ENCODE results near the gene TAF1B. TPM values are rescaled to one million over a fixed set of nuclear protein-coding genes. Genes with fewer than 3 reads are reported as not detected.
A peak's percentile ranks its signal among the peaks of the same experiment; 100 is the strongest.

Gene TAF1B
- total RNA-seq, 1 experiment from 2014 or later = 25.5 TPM

DNA sequence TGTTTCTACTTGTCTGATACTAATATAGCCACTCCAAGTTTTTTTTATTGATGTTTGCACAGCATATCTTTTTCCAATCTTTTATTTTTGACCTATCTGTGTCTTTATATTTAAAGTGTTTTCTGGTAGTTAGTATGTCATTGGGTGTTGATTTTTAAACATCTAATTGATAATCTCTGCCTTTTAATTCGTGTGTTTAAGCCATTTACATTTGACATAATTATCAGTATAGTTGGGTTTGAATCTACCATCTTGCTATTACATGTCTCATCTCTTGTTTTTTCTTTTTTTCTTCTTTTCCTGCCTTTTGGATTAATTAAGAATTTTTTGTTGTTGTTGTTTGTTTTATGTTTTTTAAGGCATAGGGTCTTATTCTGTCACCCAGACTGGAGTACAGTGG lies 44.2 kb downstream of the TAF1B start:
- intact Hi-C loops (cut with micrococcal nuclease) = no loop called here
- no peak overlapping the region for H3K27ac Mint-ChIP-seq (ENCODE audit: low read depth, unreplicated experiment)
- CTCF ChIA-PET = interaction anchor here (0.8 kb wide), 1 partner anchor 33 kb away, joined by 3 read pairs; no protein-coding TSS in a partner anchor
- H3K4me1 Mint-ChIP-seq (ENCODE audit: insufficient read depth, unreplicated experiment) = peaks cover 11% of the 10 kb centered on the region
- H3K27me3 Mint-ChIP-seq (ENCODE audit: insufficient read depth, unreplicated experiment) = no peaks in the 10 kb centered on the region
- no peak overlapping the region for H3K4me3 Mint-ChIP-seq (ENCODE audit: unreplicated experiment)
- peaks cover 27% of the 10 kb centered on the region for H3K36me3 Mint-ChIP-seq (ENCODE audit: insufficient read depth, unreplicated experiment)
- DNase-seq (ENCODE audit: unreplicated experiment) = no peak
- POLR2A ChIA-PET = no interaction called here
- H3K9me3 Mint-ChIP-seq (ENCODE audit: unreplicated experiment) = peaks cover 22% of the 10 kb centered on the region
- no TSS peak for BruUV-seq (replicated peaks)
- TF ChIP-seq, protein P1, sequence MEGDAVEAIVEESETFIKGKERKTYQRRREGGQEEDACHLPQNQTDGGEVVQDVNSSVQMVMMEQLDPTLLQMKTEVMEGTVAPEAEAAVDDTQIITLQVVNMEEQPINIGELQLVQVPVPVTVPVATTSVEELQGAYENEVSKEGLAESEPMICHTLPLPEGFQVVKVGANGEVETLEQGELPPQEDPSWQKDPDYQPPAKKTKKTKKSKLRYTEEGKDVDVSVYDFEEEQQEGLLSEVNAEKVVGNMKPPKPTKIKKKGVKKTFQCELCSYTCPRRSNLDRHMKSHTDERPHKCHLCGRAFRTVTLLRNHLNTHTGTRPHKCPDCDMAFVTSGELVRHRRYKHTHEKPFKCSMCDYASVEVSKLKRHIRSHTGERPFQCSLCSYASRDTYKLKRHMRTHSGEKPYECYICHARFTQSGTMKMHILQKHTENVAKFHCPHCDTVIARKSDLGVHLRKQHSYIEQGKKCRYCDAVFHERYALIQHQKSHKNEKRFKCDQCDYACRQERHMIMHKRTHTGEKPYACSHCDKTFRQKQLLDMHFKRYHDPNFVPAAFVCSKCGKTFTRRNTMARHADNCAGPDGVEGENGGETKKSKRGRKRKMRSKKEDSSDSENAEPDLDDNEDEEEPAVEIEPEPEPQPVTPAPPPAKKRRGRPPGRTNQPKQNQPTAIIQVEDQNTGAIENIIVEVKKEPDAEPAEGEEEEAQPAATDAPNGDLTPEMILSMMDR (IDR thresholded peaks at IDR 0.05; ENCODE audit: unreplicated experiment) = no peak

DNA sequence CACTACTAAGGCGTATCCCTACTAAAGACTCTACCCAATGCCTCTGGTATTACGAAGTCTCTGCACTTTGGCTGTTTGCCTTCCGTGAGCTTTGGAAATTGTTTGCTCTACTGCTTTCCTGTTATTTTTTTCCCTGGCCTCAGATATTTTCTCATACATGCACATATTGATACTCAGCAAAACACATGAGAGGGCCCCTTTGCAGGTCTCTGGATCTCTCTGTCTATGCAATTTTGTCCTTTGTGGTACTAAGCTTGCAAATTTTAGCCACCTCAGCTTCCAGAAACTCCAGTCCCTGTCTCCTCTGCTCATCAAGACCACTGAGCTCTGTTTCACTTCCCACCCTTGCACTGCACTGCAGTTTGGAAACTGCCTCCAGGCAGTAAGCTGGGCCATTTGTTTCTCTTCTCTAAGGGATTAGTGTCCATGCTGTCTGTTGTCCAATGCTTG lies 46.6 kb downstream of the TAF1B start:
- Mint-ChIP-seq H3K4me3 (ENCODE audit: unreplicated experiment) (no peak overlapping the region), H3K27me3 (ENCODE audit: insufficient read depth, unreplicated experiment) (no peaks in the 10 kb centered on the region), H3K36me3 (ENCODE audit: insufficient read depth, unreplicated experiment) (peaks cover 31% of the 10 kb centered on the region), H3K9me3 (ENCODE audit: unreplicated experiment) (peaks cover 22% of the 10 kb centered on the region), H3K27ac (ENCODE audit: low read depth, unreplicated experiment) (peak overlapping the region; percentile 16), H3K4me1 (ENCODE audit: insufficient read depth, unreplicated experiment) (peaks cover 11% of the 10 kb centered on the region)
- intact Hi-C loops (cut with micrococcal nuclease) = no loop called here
- ChIA-PET POLR2A (interaction anchor here (0.6 to 1.0 kb wide), 3 partner anchors 11 to 43 kb away, joined by 3 to 4 read pairs (median 4); no protein-coding TSS in a partner anchor), CTCF (interaction anchor here (0.6 to 2.2 kb wide), 6 partner anchors 23 to 96 kb away, joined by 3 to 6 read pairs (median 3); no protein-coding TSS in a partner anchor)
- TF ChIP-seq, protein P1 (IDR thresholded peaks at IDR 0.05; ENCODE audit: unreplicated experiment) = no peak
- BruUV-seq (replicated peaks) = no TSS peak
- no peak for DNase-seq (ENCODE audit: unreplicated experiment)

DNA sequence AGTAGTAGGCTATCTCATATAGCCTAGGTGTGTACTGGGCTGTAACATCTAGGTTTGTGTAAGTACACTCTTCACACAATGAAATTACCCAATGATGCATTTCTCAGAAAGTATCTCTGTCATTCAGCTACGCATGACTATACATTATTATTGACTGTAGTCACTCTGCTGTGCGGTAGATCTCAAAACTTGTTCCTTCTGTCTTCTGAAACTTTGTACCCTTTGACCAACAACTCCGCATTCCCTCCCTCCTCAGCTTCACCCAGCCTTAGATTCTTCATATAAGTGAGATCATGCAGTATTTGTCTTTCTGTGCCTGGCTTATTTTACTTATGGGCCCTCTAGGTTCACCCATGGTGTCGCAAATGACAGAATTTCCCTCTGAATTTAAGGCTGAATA lies 49.0 kb downstream of the TAF1B start:
- Mint-ChIP-seq H3K27ac (ENCODE audit: low read depth, unreplicated experiment) (no peak overlapping the region), H3K27me3 (ENCODE audit: insufficient read depth, unreplicated experiment) (no peaks in the 10 kb centered on the region), H3K9me3 (ENCODE audit: unreplicated experiment) (peaks cover 20% of the 10 kb centered on the region), H3K4me1 (ENCODE audit: insufficient read depth, unreplicated experiment) (peaks cover 15% of the 10 kb centered on the region), H3K36me3 (ENCODE audit: insufficient read depth, unreplicated experiment) (peaks cover 28% of the 10 kb centered on the region), H3K4me3 (ENCODE audit: unreplicated experiment) (no peak overlapping the region)
- ChIA-PET CTCF (no interaction called here), POLR2A (interaction anchor here (0.6 to 6.3 kb wide), 3 partner anchors 45 to 338 kb away, joined by 3 to 52 read pairs (median 5); no protein-coding TSS in a partner anchor)
- intact Hi-C loops (cut with micrococcal nuclease) = no loop called here
- TF ChIP-seq, protein P1 (IDR thresholded peaks at IDR 0.05; ENCODE audit: unreplicated experiment) = no peak
- DNase-seq (ENCODE audit: unreplicated experiment) = no peak
- BruUV-seq (replicated peaks) = no TSS peak

DNA sequence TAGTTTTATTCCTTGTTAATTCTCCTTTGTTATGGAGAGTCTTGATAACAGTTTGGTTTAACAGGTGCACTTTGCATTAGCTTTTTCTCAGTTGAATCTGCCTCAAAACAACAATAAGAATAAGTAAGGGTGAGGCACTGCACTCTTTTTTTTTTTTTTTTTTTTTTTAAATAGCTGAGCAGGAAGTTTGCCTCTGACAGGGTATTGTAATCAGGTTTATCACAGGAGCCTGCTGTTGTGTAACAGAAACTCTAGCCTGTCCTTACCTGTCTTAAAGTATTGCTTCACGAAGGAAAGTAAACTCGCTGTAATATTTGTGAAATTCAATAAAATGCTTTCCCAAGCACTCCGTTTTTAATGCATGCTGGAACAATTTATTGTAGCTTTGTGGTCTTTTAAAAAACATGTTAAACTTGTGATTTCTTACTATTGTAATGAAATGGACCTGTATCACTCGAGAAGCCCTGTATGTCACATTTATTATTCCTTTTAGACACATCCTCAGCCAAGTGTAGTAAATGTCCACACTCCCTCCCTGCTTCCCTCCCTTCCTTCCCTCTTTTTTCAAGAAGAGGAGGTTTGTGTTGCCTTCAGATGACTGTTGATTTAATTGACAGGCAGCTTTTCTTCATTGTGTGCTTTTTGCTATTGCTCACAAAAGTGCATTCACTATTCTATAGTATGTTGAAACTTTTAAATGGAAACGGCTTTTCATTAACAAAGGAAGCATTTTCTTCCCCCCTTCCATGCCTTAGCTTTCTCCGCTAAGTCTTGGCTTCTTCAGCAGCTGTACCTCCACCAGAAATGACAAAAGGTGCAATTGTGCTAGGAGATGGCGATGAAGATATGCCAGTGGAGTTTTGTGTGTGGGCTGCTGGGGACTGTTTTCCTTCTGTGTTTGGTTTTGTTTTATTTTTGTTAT lies 52.7 kb downstream of the TAF1B start:
- H3K4me3 Mint-ChIP-seq (ENCODE audit: unreplicated experiment) = peak overlapping the region; percentile 40

More for the DNA sequence above, 52.7 kb downstream of the TAF1B start:
- Mint-ChIP-seq H3K36me3 (ENCODE audit: insufficient read depth, unreplicated experiment) (peaks cover 7% of the 10 kb centered on the region), H3K4me1 (ENCODE audit: insufficient read depth, unreplicated experiment) (peaks cover 33% of the 10 kb centered on the region), H3K27me3 (ENCODE audit: insufficient read depth, unreplicated experiment) (no peaks in the 10 kb centered on the region), H3K27ac (ENCODE audit: low read depth, unreplicated experiment) (peak overlapping the region; percentile 78), H3K9me3 (ENCODE audit: unreplicated experiment) (no peaks in the 10 kb centered on the region)
- DNase-seq (ENCODE audit: unreplicated experiment) = peak; percentile 91
- intact Hi-C loops (cut with micrococcal nuclease) = no loop called here
- BruUV-seq (replicated peaks) = no TSS peak
- TF ChIP-seq, protein P1 (IDR thresholded peaks at IDR 0.05; ENCODE audit: unreplicated experiment) = no peak
- ChIA-PET CTCF (interaction anchor here (0.6 to 4.4 kb wide), 11 partner anchors 12 to 586 kb away, joined by 3 to 20 read pairs (median 4); partner anchors contain the start of gene TAF1B), POLR2A (interaction anchor here (0.6 to 7.8 kb wide), 20 partner anchors 9 to 341 kb away, joined by 3 to 97 read pairs (median 4); partner anchors contain the start of genes ADAM17, KLF11 and TAF1B)
